Measurements from ENCODE around the gene ZNRF2. TPM values are rescaled to one million over a fixed set of nuclear protein-coding genes. Genes with fewer than 3 reads are reported as not detected.
"Not testable (repeated sequence)": the region's sequence is repeated elsewhere in the genome, so short reads cannot be mapped to it uniquely, and the experiment has no call there.

The ZNRF2 gene
- total RNA-seq, 1 donor from 2014 or later, result 19.4 TPM

DNA sequence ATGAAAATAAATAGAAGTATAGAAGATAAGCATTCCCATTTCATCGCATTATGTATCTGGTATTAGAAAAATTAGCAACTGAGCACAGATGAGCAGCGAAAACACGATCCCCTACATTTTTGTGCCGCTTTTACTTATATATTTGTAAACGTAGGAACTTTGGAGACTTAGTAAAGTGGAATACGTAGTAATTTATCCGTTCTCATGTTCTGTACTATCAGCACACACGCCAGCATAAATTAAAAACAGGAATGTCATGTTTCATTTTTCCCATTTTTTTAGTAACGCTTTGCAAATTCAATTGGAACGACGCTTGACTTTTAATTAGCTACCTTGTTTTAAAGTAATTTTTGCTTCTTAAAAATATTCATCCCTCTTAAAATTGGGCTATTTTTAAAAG lies 2.4 kb downstream of the ZNRF2 start:
- DNase-seq (ENCODE audit: low read depth), result no peak

DNA sequence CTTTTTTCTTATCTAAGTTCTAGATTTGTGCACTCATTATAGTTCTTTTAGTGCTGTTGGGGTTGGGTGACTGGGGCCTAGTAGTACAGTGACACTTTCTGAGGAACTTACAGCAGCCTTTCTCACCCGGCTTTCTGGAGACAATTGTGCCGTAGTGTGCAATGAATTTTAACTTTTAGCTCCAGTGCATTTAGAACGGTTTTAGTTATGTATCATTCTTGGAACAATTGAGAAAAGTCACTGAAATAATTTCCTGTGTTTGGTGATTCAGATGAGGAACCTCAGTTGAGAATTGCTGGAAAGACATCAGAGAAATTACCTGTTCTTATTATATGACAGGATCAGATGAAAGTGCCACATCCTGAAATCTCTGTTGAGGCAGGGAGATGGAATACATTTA lies 3.2 kb downstream of the ZNRF2 start:
- DNase-seq (ENCODE audit: low read depth), result not testable (repeated sequence)

DNA sequence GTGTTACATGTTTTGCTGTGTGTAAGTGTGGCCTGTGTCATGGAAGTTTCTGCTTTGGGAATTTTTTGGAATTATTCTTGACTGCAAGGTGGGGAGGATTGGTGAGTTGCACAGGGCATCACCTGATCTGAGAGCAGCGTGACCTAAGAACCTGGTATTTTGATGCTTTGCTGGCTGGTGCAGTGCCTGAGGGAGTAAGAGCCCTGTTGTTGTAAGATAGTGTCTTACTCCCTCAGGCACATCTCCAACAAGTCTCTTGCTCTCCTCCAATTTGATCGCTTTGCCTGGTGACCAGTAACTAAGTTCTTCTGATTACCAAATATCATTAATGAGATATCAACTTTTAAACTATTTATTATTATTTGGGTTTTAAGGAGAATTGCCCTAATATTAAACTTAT lies 5.2 kb downstream of the ZNRF2 start:
- DNase-seq (ENCODE audit: low read depth), result not testable (repeated sequence)

DNA sequence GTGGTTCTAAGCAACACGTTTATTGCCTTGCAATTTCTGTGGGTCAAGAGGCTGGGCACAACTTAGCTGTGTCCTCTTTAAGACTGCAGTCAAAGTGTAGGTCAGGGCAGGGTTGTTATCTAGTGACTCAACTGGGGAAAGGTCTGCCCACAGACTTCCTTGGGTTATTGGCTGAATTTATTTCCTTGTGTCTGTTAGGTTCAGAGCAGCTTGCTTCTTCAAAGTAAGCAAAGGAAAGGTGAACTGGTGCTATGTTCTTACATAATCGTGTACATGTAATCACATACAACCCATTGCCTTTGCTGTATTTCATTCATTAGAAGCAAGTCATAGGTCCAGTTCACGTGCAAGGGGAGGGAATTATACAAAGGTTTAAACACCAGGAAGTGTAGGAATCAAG lies 5.9 kb downstream of the ZNRF2 start:
- not testable (repeated sequence) for DNase-seq (ENCODE audit: low read depth)

DNA sequence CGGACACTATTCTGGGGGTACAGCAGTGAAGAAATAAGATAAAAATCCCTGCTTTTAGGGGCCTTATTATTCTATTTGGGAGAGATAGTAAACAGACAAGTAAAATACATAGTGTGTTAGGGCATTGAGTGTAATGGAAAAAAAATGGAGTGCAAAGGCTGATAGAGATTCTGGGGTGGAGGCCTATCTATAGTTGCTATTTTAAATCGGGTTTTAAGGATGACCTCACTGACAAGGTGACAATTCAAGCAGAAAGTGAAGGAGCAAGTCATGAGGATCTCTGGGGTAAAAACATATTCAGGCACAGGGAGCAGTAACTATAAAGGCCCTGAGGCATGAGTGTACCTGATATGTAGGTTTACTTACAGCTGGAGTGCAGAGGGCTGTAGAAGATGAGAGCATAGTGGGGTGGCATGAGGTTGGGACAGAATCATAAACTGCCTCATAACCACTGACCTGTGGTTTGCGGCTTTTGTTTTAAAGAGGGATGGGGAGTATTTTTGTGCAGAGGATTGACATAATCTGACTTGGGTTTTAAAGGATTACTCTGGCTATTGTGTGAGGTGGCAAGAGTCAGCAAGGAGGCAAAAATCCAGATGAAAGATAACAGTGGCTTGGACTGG lies 8.1 kb downstream of the ZNRF2 start:
- DNase-seq (ENCODE audit: low read depth), result not testable (repeated sequence)

DNA sequence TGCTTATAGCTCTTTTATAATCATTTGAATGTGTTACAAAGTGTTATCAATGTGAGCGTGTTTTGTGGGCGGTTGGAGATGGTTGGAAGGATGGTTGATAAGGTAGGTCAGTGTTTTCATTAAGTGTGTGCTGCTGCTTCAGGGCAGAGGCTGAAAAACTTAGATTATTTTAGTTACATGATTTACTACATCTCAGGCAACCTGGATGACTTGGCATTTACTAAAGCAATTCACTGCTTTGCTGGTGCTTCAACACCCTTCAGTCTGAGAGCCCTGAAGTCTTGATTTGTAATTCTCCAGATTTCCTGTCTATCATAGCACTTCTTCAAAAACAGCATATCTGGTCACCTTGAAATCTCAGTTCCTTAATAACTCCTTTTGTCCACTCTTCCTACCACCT lies 11.9 kb downstream of the ZNRF2 start:
- not testable (repeated sequence) for DNase-seq (ENCODE audit: low read depth)

DNA sequence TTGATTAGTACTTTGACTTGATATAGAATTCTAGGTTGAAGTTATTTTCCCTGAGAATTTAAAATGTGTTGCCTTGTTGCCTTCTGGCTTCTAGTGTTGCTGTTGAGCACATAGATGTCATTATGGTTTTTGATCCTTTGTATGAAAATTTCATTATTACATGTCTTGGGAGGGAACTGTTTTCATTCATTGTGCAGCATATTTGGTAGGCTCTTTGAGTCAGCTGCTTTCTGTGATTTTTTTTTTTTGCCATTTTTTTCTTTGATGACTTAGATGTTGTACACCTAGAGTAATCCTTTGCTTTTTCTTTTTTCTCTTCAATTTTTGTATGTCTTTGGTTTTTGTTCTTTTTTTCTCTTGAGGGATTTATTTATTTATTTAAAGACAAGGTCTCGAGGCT lies 13.1 kb downstream of the ZNRF2 start:
- DNase-seq (ENCODE audit: low read depth), result not testable (repeated sequence)

DNA sequence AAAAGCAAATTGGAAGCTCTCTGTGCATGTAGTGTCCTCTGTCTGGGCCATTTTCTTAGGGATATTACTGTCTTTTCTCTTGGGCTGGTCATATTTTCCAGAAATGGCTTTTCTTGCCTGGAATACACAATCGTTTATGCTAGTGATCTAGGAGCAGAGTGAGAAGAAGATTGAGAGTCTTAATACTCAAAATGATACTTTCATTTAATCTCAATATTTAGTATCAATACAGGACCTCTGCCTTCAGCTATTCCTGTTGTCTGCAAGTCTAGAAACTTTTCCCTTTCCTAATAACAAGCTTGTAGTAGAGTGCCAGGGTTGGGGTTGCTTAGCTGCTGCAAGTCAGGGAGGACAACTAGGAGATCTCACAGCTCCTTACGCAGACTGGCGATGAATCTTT lies 14.0 kb downstream of the ZNRF2 start:
- not testable (repeated sequence) for DNase-seq (ENCODE audit: low read depth)

DNA sequence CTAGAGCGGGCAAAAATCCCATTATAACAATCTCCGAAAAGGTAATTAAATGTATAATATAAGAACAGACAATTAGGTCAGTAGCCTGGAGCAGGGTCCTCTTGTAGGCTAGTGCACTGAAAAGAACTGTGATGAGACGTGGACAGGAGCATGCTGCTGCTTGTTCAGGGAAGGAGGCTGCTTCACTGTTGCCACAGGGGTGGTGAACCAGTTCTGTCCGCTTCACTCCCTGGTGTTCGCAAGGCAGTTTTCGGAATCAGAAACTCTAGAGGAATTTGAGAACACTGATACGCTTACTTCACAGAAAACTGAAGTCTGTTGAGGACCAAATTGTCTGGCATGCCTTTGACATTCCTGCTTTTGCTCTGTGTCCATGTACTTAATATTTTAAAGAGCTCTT lies 17.4 kb downstream of the ZNRF2 start:
- no peak for DNase-seq (ENCODE audit: low read depth)

DNA sequence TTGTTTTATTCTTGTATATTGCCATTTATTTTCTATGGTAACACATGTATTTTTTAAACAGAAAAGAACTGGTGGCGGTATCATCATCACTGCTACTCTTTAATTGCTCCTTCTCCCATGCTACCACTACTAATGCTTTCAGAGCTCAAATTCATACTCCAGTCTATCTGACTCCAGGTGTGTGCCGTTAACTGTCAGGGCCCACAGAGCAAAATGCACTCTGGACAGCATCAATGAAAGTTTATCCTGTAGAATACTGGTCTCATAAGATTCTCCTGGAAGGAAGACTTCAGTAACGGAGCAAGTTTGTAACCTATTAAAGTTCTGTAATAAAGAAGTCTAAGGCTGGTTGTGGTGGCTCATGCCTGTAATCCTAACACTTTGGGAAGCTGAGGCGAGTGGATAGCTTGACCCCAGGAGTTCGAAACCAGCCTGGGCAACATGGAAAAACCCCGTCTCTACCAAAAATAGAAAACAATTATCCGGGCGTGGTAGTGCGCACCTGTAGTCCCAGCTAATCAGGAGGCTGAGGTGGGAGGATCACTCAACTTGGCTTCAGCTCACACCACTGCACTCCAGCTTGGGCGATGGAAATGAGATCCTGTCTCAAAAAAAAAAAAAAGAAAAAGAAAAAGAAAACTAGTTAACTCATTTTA lies 18.4 kb downstream of the ZNRF2 start:
- DNase-seq (ENCODE audit: low read depth), result no peak

DNA sequence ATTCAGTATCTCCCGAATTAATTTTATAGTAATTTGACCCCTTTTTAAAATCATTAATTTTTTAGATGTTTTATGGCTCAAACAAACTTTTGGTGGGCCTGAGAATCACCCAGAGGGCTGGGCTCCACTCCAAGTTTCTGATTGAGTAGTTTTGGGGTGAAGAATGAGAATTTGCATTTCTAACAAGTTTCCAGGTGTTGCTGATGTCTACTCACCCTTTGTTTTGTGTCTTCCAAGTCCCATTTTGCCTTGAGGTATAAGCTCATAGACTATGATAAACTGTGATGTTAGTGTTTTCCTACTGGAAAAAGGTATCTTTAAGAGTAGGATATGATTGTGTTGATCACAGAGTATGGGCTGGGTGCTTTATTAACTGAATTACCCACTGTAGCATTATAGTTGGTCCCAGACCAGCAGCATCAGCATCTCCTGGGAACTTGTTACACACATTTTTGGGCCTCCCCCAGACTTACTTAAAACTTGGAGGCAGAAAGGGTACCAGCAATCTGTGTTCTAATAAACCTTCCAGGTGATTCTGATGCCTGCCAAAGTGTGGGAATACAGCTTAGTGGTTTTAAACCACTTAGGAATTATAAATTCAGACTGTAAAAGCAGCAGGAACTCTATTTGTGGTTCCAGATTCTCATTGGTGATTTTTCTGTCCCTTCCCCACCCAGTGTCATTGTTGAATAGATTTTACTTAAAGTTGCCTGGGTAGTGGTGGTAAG lies 19.1 kb downstream of the ZNRF2 start:
- DNase-seq (ENCODE audit: low read depth), result no peak

DNA sequence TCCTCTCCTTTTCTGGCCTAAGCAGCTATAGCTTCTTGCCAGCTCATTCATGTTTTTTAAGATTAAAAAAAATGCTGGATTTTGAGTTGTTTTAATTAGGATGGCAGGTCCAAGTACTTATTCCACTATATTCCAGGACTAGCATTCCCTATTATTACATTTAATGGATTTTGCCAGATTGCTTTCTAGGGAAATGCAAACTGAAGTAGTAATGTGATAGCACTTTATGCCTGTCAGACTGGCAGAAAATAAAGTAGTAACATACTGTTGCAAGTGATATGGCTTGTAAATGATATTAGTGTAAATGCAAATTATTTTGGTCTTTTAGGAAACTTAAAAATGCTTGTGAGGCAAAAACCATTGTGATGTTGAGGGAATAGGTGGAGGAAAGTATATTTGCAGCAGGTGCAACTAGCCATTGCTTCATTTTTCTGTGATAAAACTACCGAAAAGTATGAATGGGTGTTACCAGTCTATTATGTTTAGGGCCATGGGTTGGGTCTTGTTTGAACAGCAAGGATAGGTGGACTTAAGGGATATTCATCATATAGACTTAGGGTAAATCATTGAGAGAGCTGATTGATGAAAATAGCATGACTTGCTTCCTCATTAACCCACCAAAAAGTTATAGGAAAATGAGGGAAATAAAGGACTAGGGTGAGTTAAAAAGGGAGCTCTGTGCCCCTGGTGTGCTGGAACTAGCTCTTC lies 19.9 kb downstream of the ZNRF2 start:
- no peak for DNase-seq (ENCODE audit: low read depth)

DNA sequence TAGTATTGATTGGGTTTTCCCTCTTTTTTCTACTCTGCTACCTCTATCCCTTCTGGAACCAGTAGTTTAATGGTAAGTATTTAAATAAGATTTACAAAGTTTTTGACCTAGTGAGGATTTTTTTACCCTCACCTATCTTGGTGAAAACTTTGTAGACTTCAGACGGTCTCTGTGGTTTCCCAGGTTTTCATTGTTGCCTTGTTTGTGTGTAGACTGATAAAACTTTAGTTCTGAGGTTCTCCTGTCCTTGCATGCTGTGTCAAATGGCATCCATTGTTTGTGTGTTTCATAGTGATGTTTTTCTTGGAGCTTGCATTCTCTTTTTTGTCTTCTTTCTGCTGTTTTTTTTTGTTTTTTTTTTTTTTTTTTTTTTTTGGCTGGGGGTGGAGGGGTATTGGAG lies 22.6 kb downstream of the ZNRF2 start:
- no peak for DNase-seq (ENCODE audit: low read depth)

DNA sequence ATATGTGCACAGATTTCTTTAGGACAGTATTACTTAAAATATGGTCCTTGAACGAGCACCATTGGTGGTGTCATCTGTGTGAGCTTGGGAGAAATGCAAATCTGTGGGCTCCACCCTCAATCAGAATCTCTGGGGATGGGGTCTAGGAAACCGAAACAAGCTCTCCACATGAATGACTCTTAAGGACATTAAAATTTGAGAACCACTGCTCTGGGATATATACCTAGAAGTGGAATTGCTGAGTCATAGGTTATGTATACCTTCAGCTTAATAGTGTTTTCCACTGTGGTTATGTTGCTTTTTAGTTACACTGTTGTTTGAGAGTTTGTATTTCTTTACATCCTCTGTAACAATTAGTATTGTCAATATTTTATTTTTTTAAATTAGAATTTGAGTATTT lies 24.0 kb downstream of the ZNRF2 start:
- DNase-seq (ENCODE audit: low read depth), result no peak

DNA sequence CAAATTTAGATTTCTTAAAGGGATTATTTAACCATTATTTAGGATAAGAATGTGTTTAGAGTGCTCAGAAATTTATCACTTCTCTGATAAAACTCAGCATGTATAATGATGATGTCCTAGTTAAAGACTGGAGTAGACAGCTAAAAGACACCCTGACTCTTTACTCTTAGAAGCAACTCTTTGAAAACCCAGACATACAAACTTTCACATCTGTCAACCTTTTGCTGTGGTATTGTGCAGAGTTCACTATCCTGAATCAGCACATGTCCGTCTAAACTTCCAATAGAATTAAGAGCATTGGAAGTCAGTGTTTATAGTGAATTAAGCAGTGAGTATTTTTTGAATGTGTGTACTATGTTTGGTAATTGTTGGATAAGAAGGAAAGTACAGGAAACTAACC lies 24.9 kb downstream of the ZNRF2 start:
- no peak for DNase-seq (ENCODE audit: low read depth)

DNA sequence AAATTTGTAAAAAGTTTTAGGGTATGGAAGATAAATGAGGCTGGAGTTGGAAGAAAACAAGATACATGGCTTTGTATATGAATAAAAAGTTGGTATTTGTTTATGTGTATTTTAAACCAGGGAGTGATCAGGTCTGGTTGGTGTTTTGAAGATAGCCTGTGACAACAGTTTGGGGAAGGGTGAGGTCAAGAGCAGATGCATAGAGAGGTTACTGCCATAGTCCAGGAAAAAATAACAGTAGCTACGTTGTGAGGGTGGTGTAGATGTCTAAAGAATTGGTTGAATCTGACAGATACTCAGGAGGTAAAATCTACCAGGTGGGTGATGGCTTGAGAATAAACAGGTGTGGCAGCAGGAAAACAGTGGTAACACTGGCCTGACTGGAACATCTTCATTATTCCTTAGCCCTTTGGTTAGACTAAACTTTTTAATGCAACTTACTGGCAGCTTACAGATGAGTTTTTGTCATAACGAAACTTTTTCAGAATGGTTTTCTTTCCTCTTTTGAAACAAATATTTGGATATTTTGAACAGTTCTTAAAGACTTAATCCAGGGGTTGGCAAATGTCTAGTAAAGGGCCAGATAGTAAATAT lies 25.5 kb downstream of the ZNRF2 start:
- no peak for DNase-seq (ENCODE audit: low read depth)

DNA sequence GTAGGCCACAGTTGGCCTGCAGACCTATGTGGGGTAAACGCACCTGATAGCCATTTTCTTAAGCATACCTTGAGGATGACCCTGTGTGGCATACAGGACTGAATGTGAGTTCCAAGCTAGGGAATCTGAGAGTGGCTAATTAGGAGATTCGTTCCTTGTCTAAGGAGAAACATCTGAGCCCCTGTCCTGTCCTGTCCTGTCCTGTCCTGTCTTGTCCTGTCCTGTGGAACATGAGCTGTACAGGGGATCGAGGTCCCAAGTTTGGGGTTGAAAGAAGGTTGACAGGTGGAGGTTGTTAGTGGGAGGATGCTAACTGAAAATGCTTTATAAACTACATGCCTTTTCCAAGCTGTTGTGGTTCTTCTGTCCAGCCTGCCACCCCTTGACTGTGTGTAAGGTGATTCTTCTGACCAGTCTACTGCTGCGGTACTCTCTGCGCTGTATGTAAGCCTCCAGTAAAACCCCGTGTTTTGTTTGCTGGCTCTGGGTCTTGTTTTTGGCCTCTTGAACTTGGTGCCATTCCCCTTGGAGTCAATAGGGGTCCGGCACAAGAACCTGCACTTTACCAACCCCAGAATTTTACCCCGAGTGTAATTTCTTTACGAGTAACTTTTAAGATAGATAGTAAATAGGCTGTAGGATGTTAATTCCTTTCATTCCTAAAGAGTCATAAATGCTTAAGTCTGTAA lies 26.4 kb downstream of the ZNRF2 start:
- no peak for DNase-seq (ENCODE audit: low read depth)

DNA sequence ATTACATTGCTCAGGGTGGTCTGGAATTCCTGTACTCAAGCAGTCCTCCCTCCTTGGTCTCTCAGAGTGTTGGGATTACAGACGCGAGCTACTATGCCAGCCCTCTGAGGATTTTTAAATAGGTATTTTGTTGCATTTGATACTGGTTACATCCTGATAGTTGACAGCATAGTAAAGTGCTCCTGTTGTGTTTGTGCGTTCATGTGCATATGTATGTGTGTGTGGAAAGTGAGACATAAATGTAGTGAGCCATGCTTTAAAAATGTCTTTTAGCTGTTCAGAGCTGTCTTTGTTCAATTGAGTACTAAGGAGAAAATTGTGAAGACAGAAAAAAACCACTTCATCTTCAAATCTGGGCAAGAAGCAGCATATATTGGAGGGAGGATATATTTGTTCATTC lies 27.8 kb downstream of the ZNRF2 start:
- DNase-seq (ENCODE audit: low read depth), result no peak

DNA sequence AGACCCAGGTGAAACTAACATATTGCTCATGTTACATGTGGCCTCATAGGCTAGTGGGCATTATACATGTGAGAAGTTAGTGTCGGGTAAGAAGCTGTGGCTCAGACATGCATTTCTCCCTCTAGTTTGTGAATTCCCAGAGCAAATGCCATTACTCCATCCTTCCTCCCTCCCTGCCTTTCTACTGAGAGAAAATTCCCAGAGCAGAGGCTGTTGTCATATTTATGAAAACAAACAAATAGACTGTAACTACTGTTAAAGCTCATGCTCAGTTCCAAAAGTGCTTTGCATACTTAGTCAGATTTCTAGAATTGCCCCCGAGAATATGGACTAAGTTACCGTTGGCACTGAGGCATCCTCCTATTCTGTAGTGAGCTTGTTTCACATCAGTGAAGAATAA lies 29.0 kb downstream of the ZNRF2 start:
- peak; percentile 27 for DNase-seq (ENCODE audit: low read depth)

DNA sequence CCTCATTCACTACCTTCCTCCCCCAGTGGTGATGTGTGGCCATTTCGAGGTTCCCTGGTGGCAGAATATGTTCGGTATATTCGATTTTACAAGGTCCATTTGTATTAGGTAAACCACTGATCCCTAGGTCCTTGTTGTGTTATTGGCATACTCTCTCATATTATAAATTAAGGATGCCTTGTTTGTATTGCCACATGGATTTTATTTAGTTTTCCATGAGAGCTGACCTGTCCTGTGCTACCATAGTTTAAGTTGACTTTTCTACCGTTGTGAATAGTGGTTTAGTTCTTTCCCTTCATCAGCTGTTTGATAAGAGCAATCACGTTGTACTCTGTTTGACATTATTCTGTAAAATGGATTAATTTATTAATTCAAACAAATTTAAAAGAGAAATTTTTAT lies 29.4 kb downstream of the ZNRF2 start:
- DNase-seq (ENCODE audit: low read depth), result no peak

DNA sequence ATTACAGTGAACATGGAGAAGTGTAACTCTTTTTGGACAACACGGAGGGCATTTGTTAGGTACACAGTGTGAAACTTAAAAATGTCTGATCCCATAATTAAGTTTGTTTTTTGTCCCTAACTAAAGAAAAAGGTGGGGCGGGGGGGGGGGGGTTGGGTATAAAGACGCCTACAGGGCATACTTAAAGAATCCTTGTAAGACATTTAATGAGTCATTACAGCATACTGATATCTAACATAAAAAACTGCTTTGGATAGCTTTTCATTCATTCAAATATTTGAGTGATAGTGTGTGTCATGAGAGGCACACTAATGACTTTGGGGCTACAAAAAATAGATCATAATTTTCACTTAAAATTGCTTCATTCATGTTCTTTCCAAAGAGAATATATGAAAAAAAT lies 31.2 kb downstream of the ZNRF2 start:
- DNase-seq (ENCODE audit: low read depth), result no peak

All from myocyte (in vitro differentiated cells).